ENCODE measurements around the gene PHOX2A.

- TF ChIP-seq POLR2AphosphoS5 (IDR thresholded peaks at IDR 0.05; ENCODE audit: borderline replicate concordance, low read depth, low read length) (no peak), EZH2 (IDR thresholded peaks at IDR 0.05) (no peak), FOXP2 (optimal IDR thresholded peaks at IDR 0.05; ENCODE audit: control extremely low read depth, extremely low read length, insufficient read depth) (no peak)
Observed at GRCh38 chr11:72232260-72233055, 11.5 kb downstream of the PHOX2A start.
